HG03039 (cell line): ENCODE measurements around the gene DBF4B.
"Not testable (repeated sequence)": the region's sequence is repeated elsewhere in the genome, so short reads cannot be mapped to it uniquely, and the experiment has no call there.

Experiments
- ATAC-seq: cut with Tn5 transposase; IDR thresholded peaks from one replicate; pipeline ENCODE4 v1.9.1; 2021; ENCODE audit warnings: mild to moderate bottlenecking, moderate library complexity; ENCODE audit not compliant: unreplicated experiment

The DBF4B gene

DNA sequence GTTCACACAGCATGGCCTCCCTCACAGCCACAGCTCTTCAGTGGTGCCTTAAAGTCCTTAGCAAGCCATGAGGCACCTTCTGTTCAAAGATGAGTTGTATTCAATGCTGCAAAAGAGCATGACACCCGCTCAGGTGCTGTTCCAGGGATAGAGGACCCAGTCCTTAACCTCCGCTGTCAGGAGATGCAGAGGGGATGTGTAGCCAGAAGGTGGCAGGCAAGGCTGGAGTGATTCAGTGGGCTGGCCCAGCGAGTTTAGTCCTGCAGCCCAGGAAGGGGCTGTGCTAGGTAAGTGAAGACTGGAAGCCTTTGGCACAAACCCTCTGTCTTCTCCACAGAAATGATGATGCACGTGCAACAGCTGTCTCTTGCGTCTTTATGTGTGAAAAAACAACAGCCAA is 25.3 kb downstream of the DBF4B start:
- ATAC-seq, result no peak

DNA sequence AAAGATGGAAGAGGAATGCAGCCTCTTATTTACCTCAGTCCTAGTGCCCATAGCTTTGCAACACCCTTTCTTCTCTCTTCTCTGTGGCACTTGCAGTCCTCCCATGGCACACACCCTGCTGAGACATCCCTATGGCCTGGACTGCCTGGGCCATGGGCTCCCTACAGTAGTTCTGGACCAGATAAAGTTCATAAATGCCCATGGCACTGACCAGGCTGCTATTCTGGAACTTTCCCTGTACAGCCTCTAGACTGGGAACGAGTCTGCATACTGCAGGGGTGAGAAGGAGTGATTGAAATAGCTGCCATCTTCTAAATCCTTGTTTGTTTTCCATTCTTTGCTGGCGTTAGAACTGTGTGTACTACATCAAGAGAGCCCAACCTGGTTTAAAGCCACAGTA is 25.8 kb downstream of the DBF4B start:
- no peak for ATAC-seq

- no peak for ATAC-seq
These were observed 28.2 kb downstream of the DBF4B start for GRCh38 chr17:44736551-44737240.

GRCh38 chr17:44738214-44738906 is 29.9 kb downstream of the DBF4B start:
- ATAC-seq, result no peak

DNA sequence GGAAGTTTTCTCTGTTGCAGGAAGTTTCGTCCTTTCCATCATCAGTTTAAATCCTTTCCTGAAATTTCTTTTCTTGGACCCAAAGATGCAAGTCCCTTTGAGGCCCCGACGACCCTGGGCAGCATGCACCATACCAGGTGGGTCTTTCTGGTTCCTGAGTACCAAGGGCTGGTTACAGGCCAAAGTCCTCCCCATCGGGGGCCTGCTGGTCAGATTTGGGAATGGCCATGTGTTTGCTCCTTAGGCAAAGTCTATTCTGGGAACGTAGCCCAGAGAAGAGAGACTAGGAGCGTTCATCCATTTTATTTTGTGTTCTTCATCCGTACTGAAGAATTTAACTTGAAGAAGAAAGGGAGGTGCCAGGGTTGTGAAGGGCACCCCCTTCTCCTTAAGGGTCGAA is 32.9 kb downstream of the DBF4B start:
- ATAC-seq, result no peak

DNA sequence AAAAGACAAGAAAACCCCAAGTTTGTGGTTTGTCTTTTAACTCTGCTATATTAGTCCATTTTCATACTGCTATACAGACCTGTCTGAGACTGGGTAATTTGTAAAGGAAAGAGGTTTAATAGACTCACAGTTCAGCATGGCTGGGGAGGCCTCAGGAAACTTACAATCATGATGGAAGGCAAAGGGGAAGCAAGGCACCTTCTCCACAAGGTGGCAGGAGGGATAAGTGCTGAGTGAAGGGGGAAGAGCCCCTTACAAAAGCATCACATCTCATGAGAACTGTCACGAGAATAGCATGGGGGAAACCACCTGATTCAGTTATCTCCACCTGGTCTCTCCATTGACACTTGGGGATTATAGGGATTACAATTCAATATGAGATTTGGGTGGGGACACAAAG is 36.8 kb downstream of the DBF4B start:
- no peak for ATAC-seq

DNA sequence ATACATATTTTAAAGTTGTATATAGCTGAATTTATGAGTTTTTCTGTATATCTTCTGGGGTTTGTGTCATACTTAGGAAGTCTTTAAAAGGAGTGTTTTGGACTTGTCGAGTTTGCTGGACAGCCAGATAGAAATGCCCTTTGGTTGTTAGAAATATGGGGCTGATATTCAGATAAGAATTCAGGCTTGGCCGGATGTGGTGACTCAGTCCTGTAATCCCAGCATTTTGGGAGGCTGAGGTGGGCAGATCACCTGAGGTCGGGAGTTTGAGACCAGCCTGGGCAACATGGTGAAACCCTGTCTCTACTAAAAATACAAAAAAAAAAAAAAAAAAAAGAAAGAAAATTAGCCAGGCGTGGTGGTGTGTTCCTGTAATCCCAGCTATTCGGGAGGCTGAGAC is 37.3 kb downstream of the DBF4B start:
- not testable (repeated sequence) for ATAC-seq

- ATAC-seq, result no peak
These were observed 39.1 kb downstream of the DBF4B start for GRCh38 chr17:44747566-44747965.

- ATAC-seq, result no peak
These were observed 40.9 kb downstream of the DBF4B start for GRCh38 chr17:44749076-44749979.

GRCh38 chr17:44749980-44750318 is 41.5 kb downstream of the DBF4B start:
- ATAC-seq, result no peak

GRCh38 chr17:44751331-44751730 is 42.9 kb downstream of the DBF4B start:
- ATAC-seq, result no peak

DNA sequence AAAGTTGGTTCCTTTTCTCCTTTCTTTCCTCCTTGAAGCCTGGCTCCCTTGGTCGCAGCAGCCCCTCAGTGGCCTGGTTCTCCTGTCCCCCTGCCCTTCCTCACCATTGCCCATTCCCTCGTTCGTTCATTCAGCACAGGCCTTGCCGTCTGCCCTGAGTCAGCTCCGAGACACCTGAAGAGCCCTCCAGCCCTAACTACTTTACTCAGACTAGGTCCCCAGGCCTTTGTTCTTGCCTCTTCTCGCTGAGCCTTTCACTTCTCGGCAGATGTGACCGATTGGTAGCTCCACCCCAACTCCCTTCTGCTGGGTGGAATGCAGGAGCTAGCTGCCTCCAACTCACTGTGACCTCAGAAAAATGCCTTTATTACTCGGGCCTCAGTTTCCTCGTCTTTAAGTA is 43.3 kb downstream of the DBF4B start:
- ATAC-seq, result no peak

GRCh38 chr17:44752953-44753861 is 44.7 kb downstream of the DBF4B start:
- ATAC-seq, result no peak

GRCh38 chr17:44754276-44754675 is 45.8 kb downstream of the DBF4B start:
- no peak for ATAC-seq

DNA sequence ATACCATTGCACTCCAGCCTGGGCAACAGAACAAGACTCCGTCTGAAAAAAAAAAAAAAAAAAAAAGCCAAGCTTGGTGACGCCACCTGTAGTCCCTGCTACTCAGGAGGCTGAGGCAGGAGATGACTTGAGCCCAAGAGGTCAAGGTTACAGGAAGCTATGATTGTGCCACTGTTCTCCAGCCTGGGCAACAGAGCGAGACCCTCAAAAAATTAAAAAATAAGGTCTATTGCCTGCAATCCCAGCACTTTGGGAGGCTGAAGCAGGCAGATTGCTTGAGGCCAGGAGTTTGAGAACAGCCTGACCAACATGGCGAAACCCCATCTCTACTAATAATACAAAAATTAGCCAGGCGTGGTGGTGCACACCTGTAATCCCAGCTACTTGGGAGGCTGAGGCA is 46.7 kb downstream of the DBF4B start:
- ATAC-seq, result not testable (repeated sequence)

GRCh38 chr17:44757045-44757917 is 48.8 kb downstream of the DBF4B start:
- no peak for ATAC-seq

GRCh38 chr17:44757918-44758413 is 49.5 kb downstream of the DBF4B start:
- ATAC-seq, result no peak

DNA sequence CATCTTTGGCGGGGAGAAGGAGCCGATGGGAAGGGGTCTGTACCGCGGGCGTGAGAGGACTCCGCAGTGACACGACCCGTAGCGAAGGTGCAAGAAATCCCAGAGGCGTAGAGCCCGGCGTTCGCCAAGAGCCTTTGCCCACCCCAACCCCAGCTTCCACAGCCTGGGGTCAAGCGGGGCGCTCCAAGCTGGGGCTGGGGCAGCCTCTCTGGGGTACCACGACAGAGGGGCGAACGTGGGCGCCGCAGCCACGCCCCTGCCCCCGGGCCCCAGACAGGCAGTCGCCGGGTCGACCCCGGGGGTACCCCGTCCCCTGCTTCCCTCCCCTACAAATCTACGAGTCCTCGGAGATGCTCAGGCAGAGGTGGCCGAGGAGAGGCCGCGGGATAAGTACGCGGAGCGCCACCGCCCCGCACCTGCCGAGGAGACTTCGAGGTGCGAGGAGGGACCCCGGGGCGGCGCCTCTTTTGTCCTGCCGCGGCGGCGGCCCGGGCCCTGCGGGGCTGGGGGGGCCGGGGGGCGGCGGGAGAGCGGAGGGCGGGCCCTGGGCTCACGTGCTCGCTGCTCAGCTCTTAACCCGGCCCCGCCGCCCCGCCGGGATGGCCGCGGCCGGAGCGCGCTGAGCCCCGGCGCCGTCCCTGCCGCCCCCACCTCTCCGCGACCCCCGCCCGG is 50.1 kb downstream of the DBF4B start, which contains the start of gene ADAM11:
TSS of gene ADAM11 (plus strand) at position 575 of the 672 bp plus-strand sequence. CDS start 212 bp downstream, outside the sequence.
- ATAC-seq, result no peak
